ENCODE measurements around the gene PNKP.

PNKP gene

GRCh38 chr19:49875177-49875576, 7.8 kb upstream of the PNKP start:
- TF ChIP-seq ZNF565 (CRISPR knock-in tag; conservative IDR thresholded peaks at IDR 0.05; ENCODE audit: low read depth) (no peak), BACH2 (CRISPR knock-in tag; IDR thresholded peaks at IDR 0.05; ENCODE audit: borderline replicate concordance) (no peak), ZNF70 (CRISPR knock-in tag; IDR thresholded peaks at IDR 0.05) (no peak), RARB (CRISPR knock-in tag; IDR thresholded peaks at IDR 0.05) (no peak), ZFP3 (CRISPR knock-in tag; IDR thresholded peaks at IDR 0.05) (no peak), ZFP30 (CRISPR knock-in tag; IDR thresholded peaks at IDR 0.05) (no peak), OSR1 (CRISPR knock-in tag; IDR thresholded peaks at IDR 0.05) (no peak), PATZ1 (CRISPR knock-in tag; IDR thresholded peaks at IDR 0.05; ENCODE audit: borderline replicate concordance) (no peak)
- ATAC-seq = no peak

- ATAC-seq = no peak
- TF ChIP-seq TCF4 (CRISPR knock-in tag; IDR thresholded peaks at IDR 0.05; ENCODE audit: borderline replicate concordance) (no peak), RARB (CRISPR knock-in tag; IDR thresholded peaks at IDR 0.05) (no peak), TSHZ2 (CRISPR knock-in tag; IDR thresholded peaks at IDR 0.05) (no peak), TOX (CRISPR knock-in tag; IDR thresholded peaks at IDR 0.05; ENCODE audit: borderline replicate concordance) (no peak), CREB5 (CRISPR knock-in tag; IDR thresholded peaks at IDR 0.05; ENCODE audit: low read depth) (no peak), ZNF565 (CRISPR knock-in tag; conservative IDR thresholded peaks at IDR 0.05; ENCODE audit: low read depth) (no peak), ZFP30 (CRISPR knock-in tag; IDR thresholded peaks at IDR 0.05) (no peak), ARNTL (CRISPR knock-in tag; IDR thresholded peaks at IDR 0.05; ENCODE audit: borderline replicate concordance, low read depth) (no peak), SNAI2 (CRISPR knock-in tag; IDR thresholded peaks at IDR 0.05) (no peak), ZNF70 (CRISPR knock-in tag; IDR thresholded peaks at IDR 0.05) (no peak), PPARA (CRISPR knock-in tag; IDR thresholded peaks at IDR 0.05; ENCODE audit: borderline replicate concordance) (no peak), PATZ1 (CRISPR knock-in tag; IDR thresholded peaks at IDR 0.05; ENCODE audit: borderline replicate concordance) (no peak), GLIS3 (CRISPR knock-in tag; IDR thresholded peaks at IDR 0.05) (no peak)
Measured at GRCh38 chr19:49874503-49875157, 7.3 kb upstream of the PNKP start.

GRCh38 chr19:49873834-49874233, 6.5 kb upstream of the PNKP start:
- no peak for ATAC-seq
- TF ChIP-seq SNAI2 (CRISPR knock-in tag; IDR thresholded peaks at IDR 0.05) (no peak), CSRNP3 (CRISPR knock-in tag; IDR thresholded peaks at IDR 0.05) (no peak), PPARA (CRISPR knock-in tag; IDR thresholded peaks at IDR 0.05; ENCODE audit: borderline replicate concordance) (no peak), ZNF8 (CRISPR knock-in tag; IDR thresholded peaks at IDR 0.05) (no peak), PATZ1 (CRISPR knock-in tag; IDR thresholded peaks at IDR 0.05; ENCODE audit: borderline replicate concordance) (no peak), BACH2 (CRISPR knock-in tag; IDR thresholded peaks at IDR 0.05; ENCODE audit: borderline replicate concordance) (no peak), OSR1 (CRISPR knock-in tag; IDR thresholded peaks at IDR 0.05) (no peak), CSDC2 (CRISPR knock-in tag; IDR thresholded peaks at IDR 0.05) (no peak), ESRRG (CRISPR knock-in tag; IDR thresholded peaks at IDR 0.05) (no peak), ZC3H10 (CRISPR knock-in tag; IDR thresholded peaks at IDR 0.05) (no peak), POU6F1 (CRISPR knock-in tag; IDR thresholded peaks at IDR 0.05; ENCODE audit: borderline replicate concordance, low read depth) (no peak), TOX (CRISPR knock-in tag; IDR thresholded peaks at IDR 0.05; ENCODE audit: borderline replicate concordance) (no peak), RARB (CRISPR knock-in tag; IDR thresholded peaks at IDR 0.05) (no peak)

All from SK-N-SH treated with all-trans-retinoic acid at 6 μM for 48 hours (cell line).